ENCODE data around the gene ATG16L2. TPM values are rescaled to one million over a fixed set of nuclear protein-coding genes. Genes with fewer than 3 reads are reported as not detected.
A peak's percentile ranks its signal among the peaks of the same experiment; 100 is the strongest.

Gene ATG16L2, protein sequence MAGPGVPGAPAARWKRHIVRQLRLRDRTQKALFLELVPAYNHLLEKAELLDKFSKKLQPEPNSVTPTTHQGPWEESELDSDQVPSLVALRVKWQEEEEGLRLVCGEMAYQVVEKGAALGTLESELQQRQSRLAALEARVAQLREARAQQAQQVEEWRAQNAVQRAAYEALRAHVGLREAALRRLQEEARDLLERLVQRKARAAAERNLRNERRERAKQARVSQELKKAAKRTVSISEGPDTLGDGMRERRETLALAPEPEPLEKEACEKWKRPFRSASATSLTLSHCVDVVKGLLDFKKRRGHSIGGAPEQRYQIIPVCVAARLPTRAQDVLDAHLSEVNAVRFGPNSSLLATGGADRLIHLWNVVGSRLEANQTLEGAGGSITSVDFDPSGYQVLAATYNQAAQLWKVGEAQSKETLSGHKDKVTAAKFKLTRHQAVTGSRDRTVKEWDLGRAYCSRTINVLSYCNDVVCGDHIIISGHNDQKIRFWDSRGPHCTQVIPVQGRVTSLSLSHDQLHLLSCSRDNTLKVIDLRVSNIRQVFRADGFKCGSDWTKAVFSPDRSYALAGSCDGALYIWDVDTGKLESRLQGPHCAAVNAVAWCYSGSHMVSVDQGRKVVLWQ
- total RNA-seq = 212 and 228 TPM in 2 replicates
- 101 TPM for total RNA-seq (2013)
- 350 and 378 TPM in 2 replicates for polyA plus RNA-seq
- polyA minus RNA-seq = 62.8 and 97.3 TPM in 2 replicates

DNA sequence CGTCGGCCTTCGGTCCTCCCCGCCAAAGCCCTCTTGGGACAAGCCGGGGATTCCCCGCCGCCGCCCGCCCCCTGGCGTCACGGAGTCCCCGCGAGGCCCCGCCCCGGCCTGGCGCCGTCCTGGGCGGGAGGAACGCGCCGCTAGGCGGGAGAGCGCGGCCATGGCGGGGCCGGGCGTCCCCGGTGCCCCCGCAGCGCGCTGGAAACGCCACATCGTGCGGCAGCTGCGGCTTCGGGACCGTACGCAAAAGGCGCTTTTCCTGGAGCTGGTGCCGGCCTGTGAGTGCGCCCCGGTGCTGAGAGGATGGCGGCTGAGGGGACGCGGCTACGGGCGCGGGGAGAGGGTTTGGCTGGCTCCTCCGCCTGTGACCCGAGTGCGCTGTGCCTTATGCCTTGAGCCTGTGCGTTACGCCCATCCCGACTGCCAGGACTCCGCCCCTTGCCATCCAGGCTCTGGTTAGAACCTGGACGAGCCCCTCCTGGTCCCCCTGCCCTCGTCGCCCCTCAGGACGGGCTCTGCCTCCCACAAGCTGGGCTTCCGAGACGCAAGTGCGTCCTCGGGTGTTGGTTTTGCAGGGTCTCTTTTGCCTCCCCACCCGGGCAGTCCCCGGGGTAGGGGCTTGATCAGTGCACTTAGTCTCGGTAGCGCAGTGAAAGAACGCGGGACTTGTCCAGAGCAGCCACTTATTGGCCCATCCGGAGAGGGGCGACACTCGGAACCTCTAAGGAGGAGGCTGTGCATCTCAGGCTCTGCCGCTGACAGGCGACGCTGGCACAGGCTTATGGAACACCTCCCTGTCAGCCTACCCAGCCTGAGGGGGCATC is at the start of gene ATG16L2:
ATG16L2 (plus strand) TSS at position 126 of the 824 bp plus-strand sequence; CDS start at position 161, 35 bp downstream.
- ChIA-PET POLR2A (interaction anchor here (1.1 to 3.6 kb wide), 4 partner anchors 16 to 328 kb away, joined by 4 to 39 read pairs (median 6); partner anchors contain the start of genes FCHSD2 and STARD10), CTCF (interaction anchor here (1.0 to 2.9 kb wide), 7 partner anchors 21 to 364 kb away, joined by 3 to 26 read pairs (median 4); partner anchors contain the start of gene STARD10)
- Mint-ChIP-seq H3K4me3 (peak within 1 kb of the TSS; percentile 99), H3K27me3 (no peaks in the 10 kb centered on the region), H3K9me3 (ENCODE audit: insufficient read depth) (no peaks in the 10 kb centered on the region), H3K4me1 (peaks cover 45% of the 10 kb centered on the region), H3K27ac (peak within 1 kb of the TSS; percentile 98)
- Histone ChIP-seq H2AFZ (ENCODE audit: insufficient read depth, low read depth, low read length, poor library complexity, severe bottlenecking) (peak within 1 kb of the TSS; percentile 90), H3K9me3 (ENCODE audit: control extremely low read depth in 1 of 3, control insufficient read depth in 2 of 3, insufficient read depth in 1 of 3, low read length in 2 of 3) (no peaks in the 10 kb centered on the region), H3K27ac (ENCODE audit: low read length in 2 of 2) (peak within 1 kb of the TSS; percentile 95 to 98), H4K20me1 (ENCODE audit: control insufficient read depth, insufficient read depth, low read length, poor library complexity, severe bottlenecking) (peaks cover 33% of the 10 kb centered on the region), H3K4me1 (ENCODE audit: control insufficient read depth in 2 of 2, insufficient read depth in 2 of 2, low read length in 2 of 2) (peaks cover 18 to 36% of the 10 kb centered on the region in 2 donors), H3K4me2 (replicated peaks; ENCODE audit: low read depth, low read length, poor library complexity, severe bottlenecking) (peak within 1 kb of the TSS; percentile 99), H3K36me3 (replicated peaks in 1 of 2; ENCODE audit: control extremely low read depth in 1 of 2, control insufficient read depth in 1 of 2, extremely low read depth in 1 of 2, insufficient read depth in 2 of 2, low read length in 1 of 2) (peaks cover 0 to 29% of the 10 kb centered on the region in 2 experiments), H3K79me2 (ENCODE audit: control insufficient read depth, insufficient read depth, low read length) (peaks cover 67% of the 10 kb centered on the region), H3K4me3 (ENCODE audit: control extremely low read depth in 1 of 5, extremely low read depth in 1 of 5, insufficient read depth in 1 of 5, low read depth in 2 of 5, low read length in 4 of 5) (peak within 1 kb of the TSS; percentile 94 to 99 (median 98)), H3K9ac (ENCODE audit: low read length) (peak within 1 kb of the TSS; percentile 95), H3K27me3 (replicated peaks in 1 of 4; ENCODE audit: control extremely low read depth in 1 of 4, control insufficient read depth in 3 of 4, insufficient read depth in 4 of 4, low read length in 3 of 4) (no peaks in the 10 kb centered on the region)
- under 1% methylated on average over 75 of the region's 75 CpGs for WGBS (ENCODE audit: insufficient coverage)
- no peak for DNase-seq
- TF ChIP-seq EZH2 (IDR thresholded peaks at IDR 0.05; ENCODE audit: borderline replicate concordance, insufficient read depth, low read depth, low read length, poor library complexity, severe bottlenecking) (no peak), CTCF (IDR thresholded peaks at IDR 0.05) (peak; percentile 34)
- peak; percentile 80 for ATAC-seq (ENCODE audit: low read depth)
- intact Hi-C loops (cut with micrococcal nuclease) = loop anchor here (1.0 to 10.0 kb wide), 8 partner anchors 8 to 590 kb away; partner anchors contain the start of genes INPPL1 and RELT
